KMS-11 (cell line): ENCODE measurements around the gene FSHR.

Source experiments
- H2AFZ ChIP-seq: fragments of 200-600 bp; sonication (generic); 2 replicates; pipeline ENCODE4 v1.6.1; 2016; ENCODE audit warnings: antibody characterized with exemption, mixed run types, low read depth
- H3K27ac ChIP-seq: fragments of 200-600 bp; sonication (generic); 2 replicates; pipeline ENCODE4 v1.6.1; 2016; ENCODE audit warnings: mild to moderate bottlenecking, mixed run types
- H3K27me3 ChIP-seq: fragments of 200-600 bp; sonication (generic); 2 replicates; pipeline ENCODE4 v1.6.1; 2017; ENCODE audit warnings: mild to moderate bottlenecking, low read depth, mixed run types, moderate library complexity; ENCODE audit not compliant: insufficient read depth
- H3K36me3 ChIP-seq: fragments of 200-600 bp; sonication (generic); 2 replicates; pipeline ENCODE4 v1.6.1; 2017; ENCODE audit warnings: mild to moderate bottlenecking, mixed run types; ENCODE audit not compliant: insufficient read depth
- H3K4me1 ChIP-seq: fragments of 200-600 bp; sonication (generic); 2 replicates; pipeline ENCODE4 v1.6.1; 2016; ENCODE audit warnings: mild to moderate bottlenecking, low read depth, mixed run types; ENCODE audit not compliant: poor library complexity, severe bottlenecking
- H3K4me2 ChIP-seq: fragments of 200-600 bp; sonication (generic); 2 replicates; pipeline ENCODE4 v1.7.0; 2016; ENCODE audit warnings: mild to moderate bottlenecking, mixed run types
- H3K4me3 ChIP-seq: fragments of 200-600 bp; sonication (generic); IDR thresholded peaks from 2 replicates; pipeline ENCODE4 v1.6.1; 2017; ENCODE audit warnings: low read depth, low read length, mixed read lengths; ENCODE audit not compliant: insufficient read depth
- H3K79me2 ChIP-seq: fragments of 200-600 bp; sonication (generic); 2 replicates; pipeline ENCODE4 v1.6.1; 2016; ENCODE audit warnings: low read depth, mixed run types; ENCODE audit not compliant: insufficient read depth
- H3K9ac ChIP-seq: fragments of 200-600 bp; sonication (generic); 2 replicates; pipeline ENCODE4 v1.6.1; 2016; ENCODE audit warnings: mild to moderate bottlenecking, mixed run types
- H4K20me1 ChIP-seq: fragments of 200-600 bp; sonication (generic); 2 replicates; pipeline ENCODE4 v1.6.1; 2016; ENCODE audit warnings: mild to moderate bottlenecking, mixed run types; ENCODE audit not compliant: insufficient read depth
- TF ChIP-seq, protein P1 (sequence below): fragments of 200-600 bp; sonication (generic); conservative IDR thresholded peaks from 2 replicates; pipeline ENCODE4 v1.6.1; 2017; ENCODE audit warnings: low read depth, mild to moderate bottlenecking, antibody characterized with exemption, low read length, moderate library complexity, mixed read lengths

FSHR gene

DNA sequence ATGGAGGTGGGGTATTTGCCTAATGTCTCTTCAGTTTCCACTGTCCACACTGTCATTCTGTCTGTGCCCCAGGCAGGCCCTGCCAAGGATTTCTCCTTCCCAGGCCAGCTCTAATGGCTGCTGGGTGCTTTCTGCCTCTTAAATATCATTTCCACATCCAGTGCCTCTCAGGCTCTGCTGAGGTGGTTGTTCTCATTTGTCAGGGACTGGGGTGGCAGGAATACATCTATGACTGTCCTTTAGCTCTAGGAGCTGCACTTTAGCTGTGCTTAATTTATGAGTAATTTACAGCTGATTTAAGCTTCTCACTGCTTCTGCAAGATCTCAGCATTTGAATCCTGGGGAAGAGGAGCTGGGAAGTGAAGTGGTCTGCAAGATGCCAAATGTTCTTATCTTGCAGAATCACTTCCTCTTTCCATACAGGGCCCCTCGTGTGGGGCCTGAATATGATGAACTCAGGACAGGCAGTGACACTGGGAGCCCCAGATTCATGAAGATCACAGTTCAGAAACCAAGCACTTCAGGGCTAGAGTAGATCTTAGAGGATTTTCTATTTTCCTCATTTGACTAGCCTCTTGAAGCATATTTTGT, 150.2 kb downstream of the FSHR start:
- no peaks in the 10 kb centered on the region for H3K79me2 ChIP-seq
- H3K27me3 ChIP-seq, result no peaks in the 10 kb centered on the region
- no peak overlapping the region for H3K4me3 ChIP-seq
- no peak overlapping the region for H3K27ac ChIP-seq
- no peaks in the 10 kb centered on the region for H4K20me1 ChIP-seq
- H3K9ac ChIP-seq, result no peak overlapping the region
- no peak overlapping the region for H2AFZ ChIP-seq
- H3K4me2 ChIP-seq, result no peak overlapping the region
- no peaks in the 10 kb centered on the region for H3K4me1 ChIP-seq
- no peaks in the 10 kb centered on the region for H3K36me3 ChIP-seq
- TF ChIP-seq, protein P1, sequence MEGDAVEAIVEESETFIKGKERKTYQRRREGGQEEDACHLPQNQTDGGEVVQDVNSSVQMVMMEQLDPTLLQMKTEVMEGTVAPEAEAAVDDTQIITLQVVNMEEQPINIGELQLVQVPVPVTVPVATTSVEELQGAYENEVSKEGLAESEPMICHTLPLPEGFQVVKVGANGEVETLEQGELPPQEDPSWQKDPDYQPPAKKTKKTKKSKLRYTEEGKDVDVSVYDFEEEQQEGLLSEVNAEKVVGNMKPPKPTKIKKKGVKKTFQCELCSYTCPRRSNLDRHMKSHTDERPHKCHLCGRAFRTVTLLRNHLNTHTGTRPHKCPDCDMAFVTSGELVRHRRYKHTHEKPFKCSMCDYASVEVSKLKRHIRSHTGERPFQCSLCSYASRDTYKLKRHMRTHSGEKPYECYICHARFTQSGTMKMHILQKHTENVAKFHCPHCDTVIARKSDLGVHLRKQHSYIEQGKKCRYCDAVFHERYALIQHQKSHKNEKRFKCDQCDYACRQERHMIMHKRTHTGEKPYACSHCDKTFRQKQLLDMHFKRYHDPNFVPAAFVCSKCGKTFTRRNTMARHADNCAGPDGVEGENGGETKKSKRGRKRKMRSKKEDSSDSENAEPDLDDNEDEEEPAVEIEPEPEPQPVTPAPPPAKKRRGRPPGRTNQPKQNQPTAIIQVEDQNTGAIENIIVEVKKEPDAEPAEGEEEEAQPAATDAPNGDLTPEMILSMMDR, result no peak

DNA sequence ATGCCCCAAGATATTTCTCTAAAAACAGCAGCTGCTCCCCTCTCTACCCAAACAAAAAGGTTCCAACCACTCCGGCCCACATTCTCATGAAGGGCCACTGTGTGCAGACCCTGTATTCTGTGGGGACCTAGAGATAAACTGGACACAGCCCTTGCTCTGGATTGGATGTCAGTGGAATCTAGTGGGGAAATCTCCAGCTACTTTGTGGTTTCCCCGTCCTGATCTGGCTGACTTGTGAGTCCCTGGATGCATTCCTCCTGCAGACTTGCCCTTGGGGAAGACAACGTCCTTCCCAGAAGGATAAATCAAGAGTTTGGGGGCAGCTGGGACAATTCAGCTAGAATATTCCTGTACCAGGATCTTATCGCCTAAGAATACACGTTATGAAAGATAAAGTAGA, 151.1 kb downstream of the FSHR start:
- TF ChIP-seq, protein P1, result no peak
- no peaks in the 10 kb centered on the region for H3K4me1 ChIP-seq
- H3K36me3 ChIP-seq, result no peaks in the 10 kb centered on the region
- H3K9ac ChIP-seq, result no peak overlapping the region
- H3K27ac ChIP-seq, result no peak overlapping the region
- H3K4me3 ChIP-seq, result no peak overlapping the region
- no peaks in the 10 kb centered on the region for H3K27me3 ChIP-seq
- no peaks in the 10 kb centered on the region for H3K79me2 ChIP-seq
- no peak overlapping the region for H3K4me2 ChIP-seq
- no peak overlapping the region for H2AFZ ChIP-seq
- H4K20me1 ChIP-seq, result no peaks in the 10 kb centered on the region

DNA sequence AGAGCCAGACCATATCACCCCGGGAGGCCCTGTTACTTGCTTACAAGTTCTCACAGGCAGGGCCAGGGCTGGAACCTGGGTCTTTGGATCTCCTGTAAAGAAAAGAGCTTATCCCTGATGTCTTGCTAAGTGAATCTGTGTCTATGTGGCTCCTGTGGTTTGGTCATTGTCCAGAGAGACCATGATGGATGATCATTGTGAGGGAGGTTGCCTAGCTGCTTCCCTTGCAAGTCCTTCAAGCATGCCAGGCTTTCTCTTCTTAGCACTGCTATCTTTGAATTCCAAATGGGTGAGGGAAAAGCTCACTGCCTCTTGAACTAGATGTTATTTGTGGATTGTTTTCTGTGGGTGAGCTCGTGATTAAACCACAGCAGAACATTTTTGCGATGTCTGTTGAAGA, 151.6 kb downstream of the FSHR start:
- Histone ChIP-seq H3K79me2 (no peaks in the 10 kb centered on the region), H3K4me1 (no peaks in the 10 kb centered on the region), H2AFZ (no peak overlapping the region), H3K27me3 (no peaks in the 10 kb centered on the region), H3K27ac (no peak overlapping the region), H3K36me3 (no peaks in the 10 kb centered on the region), H3K4me3 (no peak overlapping the region), H3K9ac (no peak overlapping the region), H4K20me1 (no peaks in the 10 kb centered on the region), H3K4me2 (no peak overlapping the region)
- TF ChIP-seq, protein P1, result no peak

DNA sequence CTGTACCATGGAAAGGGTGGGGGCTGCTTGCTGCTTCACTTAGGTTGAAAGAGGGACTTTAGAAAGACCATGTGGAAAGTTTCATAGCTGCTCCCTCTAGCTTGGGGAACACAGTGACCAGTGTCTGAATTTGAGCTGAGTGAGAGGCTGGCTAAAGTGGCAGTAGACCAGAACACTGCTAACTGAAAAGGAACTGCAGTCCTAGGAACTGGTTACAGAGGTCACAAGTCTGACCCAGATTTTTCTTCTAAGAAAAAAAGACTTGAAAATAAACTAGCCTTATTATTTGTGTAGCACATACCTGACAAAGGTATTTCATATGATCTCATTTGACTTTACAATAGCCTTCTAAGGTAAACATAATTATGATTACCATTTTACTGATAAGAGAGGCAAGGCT, 153.6 kb downstream of the FSHR start:
- H4K20me1 ChIP-seq, result no peaks in the 10 kb centered on the region
- no peak overlapping the region for H3K9ac ChIP-seq
- no peaks in the 10 kb centered on the region for H3K4me1 ChIP-seq
- no peaks in the 10 kb centered on the region for H3K27me3 ChIP-seq
- no peak overlapping the region for H3K27ac ChIP-seq
- no peaks in the 10 kb centered on the region for H3K36me3 ChIP-seq
- H3K4me2 ChIP-seq, result no peak overlapping the region
- no peak overlapping the region for H3K4me3 ChIP-seq
- no peak overlapping the region for H2AFZ ChIP-seq
- TF ChIP-seq, protein P1, result no peak
- H3K79me2 ChIP-seq, result no peaks in the 10 kb centered on the region
